Stimulated activated CD4-positive, alpha-beta T cell treated with anti-CD3 and anti-CD28 coated beads, Interleukin-1b, Interleukin-23, amount 100 ng/mL, for 24 hours (primary cell): ENCODE data around the gene TCAF1.
"Not testable (repeated sequence)": the region's sequence is repeated elsewhere in the genome, so short reads cannot be mapped to it uniquely, and the experiment has no call there.

Experiments
- DNase-seq, 4 experiments: peaks; one replicate each; pipeline ENCODE4 v3.0.0-alpha.2; 2020; ENCODE audit warnings: low read depth in 4 of 4, low spot score in 1 of 4

TCAF1 gene

GRCh38 chr7:143906151-143906550, 4.2 kb upstream of the TCAF1 start:
- DNase-seq, result no peak

GRCh38 chr7:143905509-143905908, 3.5 kb upstream of the TCAF1 start:
- no peak for DNase-seq

- DNase-seq, result no peak
Measured at GRCh38 chr7:143902332-143902899, 440 bp upstream of the TCAF1 start.

DNA sequence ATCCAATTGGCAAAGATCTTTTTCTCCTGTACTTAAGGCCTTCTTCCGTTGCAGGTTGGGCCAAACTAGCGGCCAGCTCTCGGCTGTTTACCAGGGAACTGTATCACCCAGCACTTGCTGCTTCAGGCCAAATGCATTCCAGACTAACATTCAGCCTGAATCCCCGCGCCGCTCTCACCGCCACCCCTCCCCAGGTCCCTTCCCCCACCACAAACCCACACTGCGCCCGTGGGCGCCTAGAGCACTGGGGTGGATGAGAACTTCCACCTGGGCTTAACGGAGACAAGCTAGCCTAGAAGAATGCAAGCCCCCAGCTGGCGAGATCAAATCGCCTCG, 676 bp downstream of the TCAF1 start:
- DNase-seq, result no peak

GRCh38 chr7:143900230-143900766, 1.7 kb downstream of the TCAF1 start:
- DNase-seq, result no peak

DNA sequence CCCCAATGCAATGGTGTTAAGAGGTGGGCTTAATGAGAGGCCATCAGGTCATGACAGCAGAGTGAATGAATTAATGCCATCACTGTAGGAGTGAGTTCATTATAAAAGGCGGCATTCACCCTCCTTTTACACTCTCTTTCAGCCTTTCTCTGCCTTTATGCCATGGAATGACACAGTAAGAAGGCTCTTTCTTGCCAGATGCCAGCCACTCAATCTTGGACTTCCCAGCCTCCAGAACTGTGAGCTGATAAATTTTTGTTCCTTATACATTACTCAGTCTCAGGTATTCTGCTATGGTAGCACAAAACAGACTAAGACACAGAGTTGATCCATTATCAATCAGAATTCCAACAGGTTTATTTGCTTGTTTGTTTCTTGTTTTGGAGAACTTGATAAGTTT, 3.2 kb downstream of the TCAF1 start:
- DNase-seq, result no peak

DNA sequence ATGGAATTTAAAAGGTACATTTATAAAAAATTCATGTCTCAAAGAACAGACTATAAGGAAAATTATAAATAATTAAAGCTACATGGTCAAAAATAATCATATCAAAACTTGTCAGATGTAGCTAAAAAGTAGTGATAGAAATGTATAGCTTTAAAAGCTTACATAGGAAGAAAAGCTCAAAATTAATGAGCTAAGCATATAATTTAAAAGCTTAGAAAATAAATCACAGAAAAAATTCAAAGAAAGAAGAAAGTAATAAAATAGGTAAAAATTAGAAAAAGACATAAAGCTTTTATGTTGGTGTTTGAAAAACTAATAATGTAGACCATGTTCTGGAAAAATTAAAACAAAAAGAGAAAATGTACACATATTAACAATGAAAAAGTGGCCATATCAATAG, 5.3 kb downstream of the TCAF1 start:
- DNase-seq, result no peak

DNA sequence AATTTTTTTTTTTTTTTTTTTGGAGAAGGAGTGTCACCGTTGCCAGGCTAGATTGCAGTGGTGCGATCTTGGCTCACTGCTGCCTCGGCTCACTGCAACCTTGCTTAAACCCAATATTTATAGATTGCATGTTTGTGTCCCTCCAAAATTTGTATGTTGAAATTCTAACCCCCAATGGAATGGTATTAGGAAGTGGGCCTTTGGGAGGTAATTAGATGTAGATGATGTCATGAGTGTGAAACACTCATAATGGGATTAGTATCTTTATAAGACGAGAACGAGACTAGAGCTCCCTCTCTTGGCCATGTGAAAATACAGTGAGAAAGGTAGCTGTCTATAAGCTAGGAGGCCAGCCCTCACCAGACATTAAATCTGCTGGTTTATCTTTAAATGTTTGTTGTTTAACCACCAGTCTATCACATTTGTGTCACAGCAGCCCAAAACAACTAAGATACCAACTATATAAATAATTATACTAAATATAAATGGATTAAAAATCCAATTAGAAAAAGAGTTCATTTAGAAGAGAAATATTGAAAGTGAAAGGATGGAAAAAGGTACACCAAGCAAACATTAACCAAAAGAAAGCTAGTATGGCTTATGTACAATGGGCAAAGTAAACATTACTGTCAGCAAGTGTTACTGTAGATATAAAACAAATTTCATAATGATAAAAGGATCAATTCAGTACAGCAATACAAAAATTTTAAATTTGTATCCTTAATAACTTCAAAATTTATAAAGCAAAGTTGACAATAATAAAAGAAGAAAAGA, 9.3 kb downstream of the TCAF1 start:
- no peak for DNase-seq

DNA sequence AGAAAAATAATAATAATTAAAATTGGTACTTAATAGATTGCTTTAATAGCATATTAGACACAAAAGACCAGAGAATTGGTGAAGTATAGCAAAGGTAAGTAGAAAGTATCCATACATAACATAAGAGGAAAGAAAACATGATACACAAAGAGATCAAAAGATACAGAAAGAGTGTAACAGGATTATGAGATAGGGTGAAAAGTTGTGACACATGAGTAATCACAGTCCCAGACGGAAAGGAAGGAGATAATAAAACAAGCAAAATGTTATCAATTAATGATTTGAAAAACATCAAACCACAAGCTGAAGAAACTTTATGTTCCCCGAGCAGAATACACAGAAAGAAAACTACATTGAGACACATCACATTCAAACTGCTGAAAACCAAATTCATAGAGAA, 10.5 kb downstream of the TCAF1 start:
- no peak for DNase-seq

- DNase-seq, result no peak
Measured at GRCh38 chr7:143890558-143890957, 11.4 kb downstream of the TCAF1 start.

- DNase-seq, result no peak
Measured at GRCh38 chr7:143889068-143889467, 12.9 kb downstream of the TCAF1 start.

GRCh38 chr7:143886826-143887477, 15.0 kb downstream of the TCAF1 start:
- DNase-seq, result no peak

- no peak for DNase-seq
Measured at GRCh38 chr7:143885951-143886350, 16.0 kb downstream of the TCAF1 start.

DNA sequence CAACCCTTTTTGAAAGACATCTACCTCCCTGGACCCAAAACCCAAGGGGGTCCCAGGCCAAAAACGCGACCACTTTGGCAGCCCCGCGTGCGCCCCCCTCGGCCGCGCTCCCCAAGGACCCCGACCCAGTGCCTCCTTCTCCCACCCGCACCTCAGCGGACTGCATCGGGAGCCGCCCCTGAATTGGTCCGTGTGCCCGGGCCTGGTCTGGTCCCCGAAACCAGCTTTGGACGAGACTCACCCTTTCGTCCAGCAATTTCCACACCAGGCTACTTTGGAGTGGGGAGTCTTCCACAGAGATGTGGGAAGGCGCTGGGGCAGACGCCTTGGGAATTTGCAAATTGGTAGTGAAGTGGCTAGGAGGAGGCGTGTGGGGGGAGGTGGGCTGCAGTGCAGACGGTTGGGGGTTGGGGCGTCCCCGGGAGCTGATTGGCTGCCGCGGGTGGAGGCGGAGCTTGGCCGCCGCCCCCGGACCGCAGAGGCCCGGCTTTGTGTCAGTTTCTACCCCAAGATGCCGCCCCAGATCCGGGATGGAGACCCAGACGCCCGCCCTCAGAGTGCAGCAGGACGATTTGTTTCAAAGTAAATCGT, 16.9 kb downstream of the TCAF1 start:
- DNase-seq, result no peak

GRCh38 chr7:143884241-143884968, 17.6 kb downstream of the TCAF1 start:
- DNase-seq, result no peak

GRCh38 chr7:143882604-143883078, 19.3 kb downstream of the TCAF1 start:
- DNase-seq, result no peak

DNA sequence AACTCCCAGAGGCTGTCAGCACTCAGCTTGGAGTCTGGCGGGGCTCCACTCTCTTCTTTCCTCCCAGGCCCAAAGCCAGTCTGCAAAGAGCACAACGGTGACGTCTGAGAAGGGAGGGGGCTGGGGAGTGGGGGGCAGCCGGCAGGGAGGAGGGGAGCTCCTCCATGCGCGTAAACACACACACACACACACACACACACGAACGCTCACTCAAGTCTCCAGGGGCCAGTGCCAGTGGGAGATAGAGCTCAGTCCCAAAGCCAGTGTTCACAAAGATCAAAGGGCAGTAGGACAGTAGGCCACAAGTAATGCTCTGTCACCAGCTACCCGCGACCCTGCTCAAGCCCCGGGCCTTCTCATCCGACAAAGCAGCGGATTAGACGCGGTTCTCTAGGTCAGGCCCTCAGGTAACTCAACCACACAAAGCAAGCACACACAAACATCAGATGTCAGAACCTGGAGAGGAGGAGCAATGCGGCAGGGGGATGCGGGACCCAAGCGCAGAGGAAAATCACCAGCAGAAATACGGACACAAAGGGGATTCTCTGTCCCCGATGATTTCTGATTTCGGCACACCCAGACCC, 19.9 kb downstream of the TCAF1 start:
- DNase-seq, result no peak

DNA sequence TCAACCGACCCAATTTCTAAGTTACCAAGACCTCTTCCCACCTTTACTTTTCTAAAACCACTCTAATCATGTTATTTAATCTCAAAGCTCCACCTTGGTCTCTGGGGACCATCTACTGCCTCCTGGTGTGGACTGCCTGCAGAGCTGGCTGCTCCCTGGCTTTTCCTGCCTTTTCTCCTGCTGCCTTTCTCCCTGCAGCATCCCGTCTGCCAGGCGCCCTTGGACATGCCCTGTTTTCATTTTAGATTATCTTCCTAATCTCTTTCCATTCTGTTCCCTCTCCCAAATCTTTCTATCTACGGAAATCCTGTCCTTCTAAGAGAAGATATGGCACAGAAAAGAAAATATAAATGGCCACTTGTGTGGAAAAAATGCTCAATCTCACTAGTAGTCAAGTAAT, 23.1 kb downstream of the TCAF1 start:
- no peak for DNase-seq

DNA sequence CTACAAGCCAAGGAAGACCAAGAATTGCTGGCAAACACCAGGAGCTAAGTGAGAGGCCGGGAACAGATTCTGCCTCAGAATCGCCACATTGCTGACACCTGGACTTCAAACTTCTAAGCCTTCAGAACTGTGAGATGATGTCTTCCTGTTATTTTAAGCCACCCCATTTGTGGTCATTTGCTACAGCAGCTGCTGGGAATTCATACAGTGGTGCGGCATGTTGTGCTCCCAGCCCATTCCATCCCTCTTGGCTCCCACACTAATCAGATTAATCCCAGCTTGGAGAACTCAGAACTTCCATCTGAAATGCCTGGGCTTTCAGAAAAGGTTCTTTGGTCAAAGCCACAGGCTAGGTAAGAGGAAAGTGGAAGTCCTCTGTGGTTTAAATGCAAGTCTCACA, 24.9 kb downstream of the TCAF1 start:
- no peak for DNase-seq

DNA sequence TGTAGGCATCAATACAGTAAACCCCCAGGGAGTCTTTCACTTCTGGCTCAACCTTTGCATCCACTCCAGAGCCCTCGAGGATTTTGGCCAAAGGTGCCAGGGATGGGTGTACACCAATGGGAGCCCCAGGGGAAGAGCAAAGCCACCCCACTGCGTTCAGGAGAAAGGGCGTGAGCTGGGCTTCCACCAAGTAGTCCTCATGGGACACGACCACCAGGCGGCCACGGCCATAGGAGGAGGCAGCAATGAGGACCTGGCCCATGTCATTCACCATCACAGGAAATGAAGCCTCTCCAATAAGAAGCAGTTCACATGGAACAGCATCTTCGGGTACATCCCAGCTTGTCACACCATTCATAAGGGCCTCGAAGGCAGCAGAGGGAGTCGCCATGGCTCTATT, 25.8 kb downstream of the TCAF1 start:
- DNase-seq, result no peak

DNA sequence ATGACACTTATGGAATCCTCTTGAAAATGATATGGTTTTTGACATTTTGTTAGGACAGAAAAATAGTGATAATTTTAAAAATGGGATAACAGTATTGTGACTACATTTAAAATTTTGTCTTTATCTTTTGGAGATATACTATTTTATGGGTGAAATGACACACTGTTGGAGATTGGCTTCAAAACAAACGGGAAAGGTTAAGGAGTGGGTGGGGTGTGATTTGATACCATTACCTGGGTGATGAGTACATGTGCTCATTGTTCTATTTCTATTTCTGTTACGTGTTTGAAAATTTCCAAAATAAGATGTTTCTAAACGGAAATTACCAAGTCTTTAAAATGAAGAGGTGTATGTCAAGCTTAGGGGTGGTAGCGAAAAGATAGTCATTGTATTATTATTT, 28.7 kb downstream of the TCAF1 start:
- not testable (repeated sequence) for DNase-seq
